Stimulated activated memory B cell treated with anti-CD40 and anti-IgM and Interleukin-4, amounts not matched to agents 10 μg/mL and 1 μg/mL and 100 μg/mL, for 72 hours (primary cell): ENCODE measurements around the gene NCOA1.
"Not testable (repeated sequence)": the region's sequence is repeated elsewhere in the genome, so short reads cannot be mapped to it uniquely, and the experiment has no call there.

Experiments
- ATAC-seq: fragments of 150-1000 bp; cut with Tn5 transposase; 2 replicates; pipeline ENCODE4 v1.10.0; 2021
- H3K27ac Mint-ChIP-seq: one replicate; pipeline ENCODE4 v1.8.0; 2022; ENCODE audit warnings: mild to moderate bottlenecking, mixed read lengths
- H3K27me3 Mint-ChIP-seq: one replicate; pipeline ENCODE4 v1.8.0; 2022; ENCODE audit warnings: mixed read lengths
- H3K36me3 Mint-ChIP-seq: one replicate; pipeline ENCODE4 v1.8.0; 2022; ENCODE audit warnings: mixed read lengths
- H3K4me1 Mint-ChIP-seq: one replicate; pipeline ENCODE4 v1.8.0; 2022; ENCODE audit warnings: mixed read lengths
- H3K4me3 Mint-ChIP-seq: one replicate; pipeline ENCODE4 v1.8.0; 2022; ENCODE audit warnings: mild to moderate bottlenecking, moderate library complexity, mixed read lengths
- H3K9me3 Mint-ChIP-seq: one replicate; pipeline ENCODE4 v1.8.0; 2022; ENCODE audit warnings: mixed read lengths

Gene NCOA1

DNA sequence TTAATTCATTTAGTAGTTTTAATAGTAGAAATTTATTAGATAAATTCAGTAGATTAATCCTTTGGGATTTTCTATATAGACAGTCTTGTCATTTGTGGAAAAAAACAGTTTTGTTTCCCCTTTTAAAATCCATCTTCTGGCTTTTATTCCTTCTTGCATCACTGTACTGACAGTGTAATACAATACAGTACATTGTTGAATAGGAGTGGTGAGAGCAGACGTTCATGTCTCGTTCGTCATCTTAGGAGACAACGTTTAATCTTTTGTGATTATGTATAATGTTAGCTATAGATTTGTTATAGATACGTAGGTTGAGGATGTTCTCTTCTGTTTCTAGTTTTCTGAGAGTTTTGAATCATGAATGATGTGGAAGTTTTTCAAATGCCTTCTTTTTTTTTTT is 61.8 kb downstream of the NCOA1 start:
- no peak for ATAC-seq
- peaks cover 73% of the 10 kb centered on the region for H3K36me3 Mint-ChIP-seq
- no peak overlapping the region for H3K27ac Mint-ChIP-seq
- no peak overlapping the region for H3K4me3 Mint-ChIP-seq
- no peaks in the 10 kb centered on the region for H3K27me3 Mint-ChIP-seq
- H3K4me1 Mint-ChIP-seq, result peaks cover 29% of the 10 kb centered on the region
- peaks cover 18% of the 10 kb centered on the region for H3K9me3 Mint-ChIP-seq

DNA sequence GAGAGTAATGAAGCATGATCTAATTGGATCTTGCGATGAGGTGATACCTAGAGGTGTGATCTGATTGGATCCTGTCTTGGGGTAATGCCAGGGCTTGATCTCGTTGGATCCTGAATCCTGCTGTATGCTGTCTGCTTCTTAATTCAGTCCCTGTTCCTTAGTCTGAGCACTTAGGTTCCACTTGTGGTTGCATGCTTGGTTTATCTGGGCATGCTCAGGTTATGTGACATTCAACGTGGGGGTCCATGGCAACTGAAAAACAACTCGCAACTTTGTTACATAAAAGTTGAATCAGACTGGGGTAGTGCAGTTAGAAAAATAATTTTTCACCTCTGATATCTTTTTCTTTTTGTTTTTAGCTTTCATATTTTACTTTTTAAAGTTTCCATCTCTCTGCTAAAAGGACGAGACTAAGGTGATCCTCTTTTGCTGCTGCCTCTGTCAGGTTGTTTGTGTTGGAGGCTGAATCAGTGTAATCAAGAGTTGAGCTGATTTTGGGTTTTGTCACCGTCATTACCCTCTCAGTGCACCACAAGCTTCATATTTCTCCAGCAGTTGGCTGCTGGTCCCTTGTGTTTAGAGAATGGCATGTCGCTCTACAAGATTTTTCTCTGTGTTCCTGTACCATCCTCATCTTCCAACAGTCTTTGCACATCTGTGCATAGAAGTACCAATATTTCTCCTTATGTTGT is 67.9 kb downstream of the NCOA1 start:
- Mint-ChIP-seq H3K27ac (no peak overlapping the region), H3K9me3 (peaks cover 18% of the 10 kb centered on the region), H3K27me3 (no peaks in the 10 kb centered on the region), H3K4me1 (peaks cover 46% of the 10 kb centered on the region), H3K4me3 (no peak overlapping the region), H3K36me3 (peaks cover 67% of the 10 kb centered on the region)
- no peak for ATAC-seq

DNA sequence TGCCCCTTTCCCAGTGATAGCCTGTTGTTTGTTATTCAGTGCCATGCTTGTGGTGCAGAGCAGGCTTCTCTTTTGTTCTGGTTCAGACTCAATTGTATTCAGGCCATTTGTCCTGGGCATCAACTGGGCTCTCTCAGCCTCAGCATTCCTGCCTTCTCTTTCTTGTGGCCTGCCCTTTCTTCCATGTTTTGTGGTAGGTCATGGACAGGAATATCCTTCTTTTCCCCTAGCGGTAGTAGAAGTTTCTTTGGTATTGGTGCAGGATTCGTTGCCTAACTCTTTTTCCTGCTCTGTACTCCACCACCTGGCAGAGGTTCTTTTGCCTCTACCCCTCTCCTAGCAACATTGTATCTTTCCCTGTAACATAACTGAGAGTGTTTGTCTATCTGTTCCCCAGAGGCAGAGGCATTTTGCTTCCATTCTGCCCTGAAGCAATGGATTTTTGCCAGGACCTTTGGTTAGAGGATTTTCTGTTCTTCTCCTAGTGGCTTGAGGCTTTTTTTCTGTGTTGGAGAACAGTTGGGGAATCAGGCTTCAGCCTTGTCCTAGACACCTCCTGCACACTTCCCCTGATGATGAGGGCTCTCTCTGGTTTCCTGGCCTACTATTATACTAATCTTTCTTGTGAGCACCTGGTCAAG is 68.5 kb downstream of the NCOA1 start:
- ATAC-seq, result no peak
- no peak overlapping the region for H3K27ac Mint-ChIP-seq
- peaks cover 15% of the 10 kb centered on the region for H3K9me3 Mint-ChIP-seq
- H3K4me3 Mint-ChIP-seq, result no peak overlapping the region
- H3K36me3 Mint-ChIP-seq, result peaks cover 67% of the 10 kb centered on the region
- peaks cover 41% of the 10 kb centered on the region for H3K4me1 Mint-ChIP-seq
- H3K27me3 Mint-ChIP-seq, result no peaks in the 10 kb centered on the region

DNA sequence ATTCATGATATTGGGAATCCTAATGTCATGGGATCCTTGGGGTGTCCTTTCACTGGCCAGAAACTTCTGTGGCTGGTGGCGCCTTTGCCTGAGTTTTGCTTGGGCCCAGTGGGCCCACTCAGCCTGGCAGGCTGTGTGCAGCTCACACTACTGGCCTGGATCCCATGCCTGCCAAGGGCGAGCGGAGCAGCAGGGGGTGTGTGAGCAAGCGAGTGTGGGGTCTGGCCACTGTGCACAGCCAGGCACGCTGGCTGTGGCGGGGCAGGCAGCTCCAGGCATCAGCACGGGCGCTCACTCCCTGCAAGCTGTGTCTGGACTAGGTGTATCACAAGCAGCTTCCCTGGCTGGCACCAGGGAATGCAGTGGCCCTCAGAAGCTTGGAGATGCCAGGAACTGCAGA is 74.5 kb downstream of the NCOA1 start:
- Mint-ChIP-seq H3K4me1 (peaks cover 19% of the 10 kb centered on the region), H3K36me3 (peaks cover 54% of the 10 kb centered on the region), H3K4me3 (no peak overlapping the region), H3K27ac (no peak overlapping the region), H3K27me3 (no peaks in the 10 kb centered on the region), H3K9me3 (peaks cover 4% of the 10 kb centered on the region)
- ATAC-seq, result no peak

DNA sequence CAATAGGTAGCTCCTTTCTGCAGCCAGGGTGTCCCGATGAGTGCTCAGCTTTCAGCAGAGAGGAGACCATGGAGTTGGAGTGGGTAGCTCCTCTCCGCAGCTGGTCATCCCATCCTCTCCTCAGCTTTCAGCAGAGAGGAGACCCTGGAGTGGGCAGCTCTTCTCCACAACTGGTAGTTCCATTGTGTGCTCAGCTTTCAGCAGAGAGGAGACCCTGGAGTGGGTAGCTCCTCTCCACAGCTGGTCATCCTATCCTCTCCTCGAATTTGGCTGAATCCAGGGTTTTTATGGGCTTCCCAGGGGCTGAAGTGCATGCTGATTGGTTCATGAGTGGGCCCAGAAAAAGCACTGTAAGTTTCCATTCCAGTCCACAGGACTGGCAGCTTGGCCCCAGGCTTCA is 75.2 kb downstream of the NCOA1 start:
- peaks cover 57% of the 10 kb centered on the region for H3K36me3 Mint-ChIP-seq
- no peak overlapping the region for H3K27ac Mint-ChIP-seq
- no peak for ATAC-seq
- no peak overlapping the region for H3K4me3 Mint-ChIP-seq
- H3K27me3 Mint-ChIP-seq, result no peaks in the 10 kb centered on the region
- H3K4me1 Mint-ChIP-seq, result peaks cover 17% of the 10 kb centered on the region
- H3K9me3 Mint-ChIP-seq, result peaks cover 4% of the 10 kb centered on the region

DNA sequence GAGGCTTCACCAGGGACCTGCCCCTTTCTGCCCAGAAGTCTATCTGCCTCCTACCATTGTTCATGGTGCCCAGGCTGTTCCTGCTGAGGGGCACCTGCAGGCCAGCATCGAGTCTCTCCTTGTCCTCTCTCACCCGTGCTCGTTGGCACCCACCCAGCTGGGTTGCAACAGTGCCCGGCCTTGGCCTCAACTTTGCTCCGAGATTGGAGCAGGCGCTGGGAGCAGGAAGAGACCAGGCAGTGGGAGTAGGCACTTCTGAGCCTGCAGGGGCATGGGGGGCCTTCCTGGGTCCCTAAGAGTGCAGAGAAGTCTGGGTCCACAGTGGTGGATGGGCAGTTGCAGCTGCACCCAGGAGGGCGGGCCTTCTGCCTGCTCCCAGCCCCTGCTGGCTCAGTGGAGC is 75.6 kb downstream of the NCOA1 start:
- no peak overlapping the region for H3K27ac Mint-ChIP-seq
- peaks cover 57% of the 10 kb centered on the region for H3K36me3 Mint-ChIP-seq
- H3K9me3 Mint-ChIP-seq, result peaks cover 4% of the 10 kb centered on the region
- H3K4me3 Mint-ChIP-seq, result no peak overlapping the region
- no peak for ATAC-seq
- peaks cover 18% of the 10 kb centered on the region for H3K4me1 Mint-ChIP-seq
- no peaks in the 10 kb centered on the region for H3K27me3 Mint-ChIP-seq

DNA sequence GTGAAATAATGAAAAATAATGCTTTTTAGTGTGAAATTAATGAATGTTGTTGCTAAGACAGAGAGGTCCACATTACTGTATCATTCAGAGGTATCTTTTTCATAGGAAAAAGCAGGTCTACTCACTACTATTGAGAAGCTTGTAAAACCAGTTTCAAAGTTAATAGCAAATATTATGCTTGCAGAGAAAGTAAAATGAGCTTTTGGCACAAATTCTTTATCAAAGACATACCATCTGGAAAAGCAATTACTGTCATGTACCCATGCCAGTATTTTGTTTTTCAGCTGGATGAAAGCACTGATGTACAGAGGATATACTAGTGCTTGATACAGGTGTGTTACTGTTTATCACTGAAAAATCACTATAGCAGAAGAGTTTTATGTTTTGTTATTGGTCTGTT is 77.5 kb downstream of the NCOA1 start:
- H3K27ac Mint-ChIP-seq, result peak overlapping the region; percentile 7

DNA sequence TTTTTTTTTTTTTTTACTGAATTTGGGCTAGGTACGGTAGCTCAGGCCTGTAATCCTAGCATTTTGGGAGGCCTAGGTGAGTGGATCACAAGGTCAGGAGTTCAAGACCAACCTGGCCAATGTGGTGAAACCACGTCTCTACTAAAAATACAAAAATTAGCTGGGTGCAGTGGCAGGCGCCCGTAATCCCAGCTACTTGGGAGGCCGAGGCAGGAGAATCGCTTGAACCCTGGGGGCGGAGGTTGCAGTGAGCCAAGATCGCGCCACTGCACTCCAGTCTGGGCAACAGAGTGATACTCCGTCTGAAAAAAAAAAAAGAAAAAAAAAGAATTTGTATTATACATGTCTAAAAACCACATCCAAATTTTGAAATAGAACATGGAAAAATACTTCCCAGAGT is 78.5 kb downstream of the NCOA1 start:
- peaks cover 23% of the 10 kb centered on the region for H3K4me1 Mint-ChIP-seq
- H3K27ac Mint-ChIP-seq, result not testable (repeated sequence)

More for the DNA sequence above, 77.5 kb downstream of the NCOA1 start:
- H3K4me3 Mint-ChIP-seq, result no peak overlapping the region
- H3K9me3 Mint-ChIP-seq, result peaks cover 4% of the 10 kb centered on the region
- no peaks in the 10 kb centered on the region for H3K27me3 Mint-ChIP-seq
- H3K36me3 Mint-ChIP-seq, result peaks cover 51% of the 10 kb centered on the region
- ATAC-seq, result no peak
- H3K4me1 Mint-ChIP-seq, result peaks cover 17% of the 10 kb centered on the region

DNA sequence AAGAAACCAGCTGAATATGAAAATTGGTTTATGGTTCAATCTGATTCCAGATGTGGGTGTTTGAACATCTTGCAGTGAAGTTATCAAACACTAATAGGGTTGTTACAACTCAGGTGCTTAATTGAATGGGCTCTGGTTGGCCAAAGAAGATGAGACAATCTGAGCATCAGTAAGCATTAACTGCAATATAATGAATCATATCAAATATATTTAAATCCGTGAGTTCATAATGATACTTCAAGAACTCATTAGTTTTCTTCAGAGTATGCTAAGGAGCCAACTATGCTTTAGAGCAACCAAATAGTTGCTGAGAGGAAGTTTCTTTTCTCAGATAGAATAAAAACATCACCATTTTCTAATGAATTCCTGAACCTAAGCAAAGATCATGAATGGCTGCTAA is 79.2 kb downstream of the NCOA1 start:
- peaks cover 30% of the 10 kb centered on the region for H3K4me1 Mint-ChIP-seq

More for the DNA sequence above, 78.5 kb downstream of the NCOA1 start:
- not testable (repeated sequence) for ATAC-seq, H3K4me3 Mint-ChIP-seq, H3K27me3 Mint-ChIP-seq, H3K9me3 Mint-ChIP-seq
- peaks cover 46% of the 10 kb centered on the region for H3K36me3 Mint-ChIP-seq

DNA sequence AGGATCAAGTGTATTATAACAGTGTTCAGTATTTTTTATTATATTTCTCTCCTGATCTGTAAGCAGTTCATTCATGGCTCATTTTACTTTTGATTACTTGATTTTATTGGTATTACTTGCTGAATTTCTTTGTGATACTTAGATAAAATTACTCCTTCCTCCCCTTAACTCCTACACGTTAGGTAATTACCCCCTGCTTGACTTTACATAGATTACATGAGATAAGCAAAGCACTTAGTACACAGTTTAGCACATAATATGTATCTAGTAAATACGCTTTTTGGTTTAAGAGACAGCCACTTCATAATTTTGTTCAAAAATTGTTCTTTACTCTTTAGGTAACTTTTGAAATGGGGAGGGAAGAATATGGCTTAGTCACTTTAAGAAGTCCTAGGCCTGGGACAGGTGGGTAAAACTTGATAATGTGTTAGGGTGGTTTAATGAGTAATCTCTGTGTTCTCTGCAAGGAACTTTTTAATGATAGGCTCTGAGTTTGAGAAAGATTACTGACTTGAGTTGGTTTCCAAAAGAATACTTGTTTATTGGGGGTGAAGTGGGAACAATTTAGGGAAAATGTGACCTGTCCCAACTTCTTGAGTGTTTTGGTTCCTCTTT is 80.9 kb downstream of the NCOA1 start:
- ATAC-seq, result no peak
- Mint-ChIP-seq H3K4me1 (peaks cover 46% of the 10 kb centered on the region), H3K27me3 (no peaks in the 10 kb centered on the region), H3K4me3 (no peak overlapping the region), H3K36me3 (peaks cover 29% of the 10 kb centered on the region), H3K27ac (no peak overlapping the region), H3K9me3 (peaks cover 4% of the 10 kb centered on the region)

More for the DNA sequence above, 79.2 kb downstream of the NCOA1 start:
- no peak overlapping the region for H3K4me3 Mint-ChIP-seq
- H3K27ac Mint-ChIP-seq, result no peak overlapping the region
- no peaks in the 10 kb centered on the region for H3K27me3 Mint-ChIP-seq
- peaks cover 46% of the 10 kb centered on the region for H3K36me3 Mint-ChIP-seq
- H3K9me3 Mint-ChIP-seq, result peaks cover 7% of the 10 kb centered on the region
- ATAC-seq, result no peak

DNA sequence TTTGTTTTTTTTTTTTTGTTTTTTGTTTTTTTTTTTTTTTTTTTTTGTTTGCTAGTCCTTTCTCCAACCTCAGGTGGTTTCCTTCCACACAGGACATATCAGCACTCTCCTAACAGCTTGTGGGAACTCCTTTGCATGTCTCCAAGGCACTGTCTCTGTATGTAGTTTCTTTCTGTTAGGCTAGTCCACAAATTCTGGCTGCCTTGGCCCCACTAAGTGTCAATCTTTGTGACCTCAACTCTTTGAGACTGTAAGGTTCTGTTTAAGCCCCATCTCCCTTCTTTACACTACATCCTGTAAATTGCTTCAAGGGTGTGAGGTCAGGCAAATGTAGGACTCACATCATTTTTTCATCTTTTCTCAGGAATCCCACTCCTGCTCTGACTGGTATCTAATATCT is 85.1 kb downstream of the NCOA1 start:
- Mint-ChIP-seq H3K4me1 (peaks cover 77% of the 10 kb centered on the region), H3K9me3 (peaks cover 4% of the 10 kb centered on the region), H3K4me3 (no peak overlapping the region), H3K36me3 (peaks cover 25% of the 10 kb centered on the region), H3K27me3 (no peaks in the 10 kb centered on the region), H3K27ac (peak overlapping the region; percentile 80)
- no peak for ATAC-seq

DNA sequence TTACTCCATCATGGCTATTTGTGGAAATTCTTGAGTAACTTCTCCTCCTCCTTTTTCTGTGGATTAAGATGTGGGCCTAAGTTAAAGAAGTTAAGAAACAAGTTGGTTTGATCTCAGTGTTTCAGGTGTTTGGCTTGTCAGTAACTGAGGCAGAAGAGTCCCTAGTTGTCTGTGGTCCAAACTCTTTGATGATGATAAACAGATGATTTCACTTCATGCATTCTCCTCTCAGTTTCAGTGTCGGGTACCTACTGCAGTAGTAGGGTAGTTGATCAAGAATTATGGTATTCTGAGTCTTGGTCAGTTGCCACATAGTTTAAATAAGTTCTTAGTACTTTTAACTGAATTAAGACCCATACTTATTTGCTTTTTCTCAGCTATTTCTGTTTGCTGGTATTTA is 85.6 kb downstream of the NCOA1 start:
- Mint-ChIP-seq H3K4me1 (peaks cover 81% of the 10 kb centered on the region), H3K27me3 (no peaks in the 10 kb centered on the region), H3K27ac (peak overlapping the region; percentile 80), H3K4me3 (no peak overlapping the region), H3K9me3 (peaks cover 4% of the 10 kb centered on the region), H3K36me3 (peaks cover 26% of the 10 kb centered on the region)
- ATAC-seq, result no peak

DNA sequence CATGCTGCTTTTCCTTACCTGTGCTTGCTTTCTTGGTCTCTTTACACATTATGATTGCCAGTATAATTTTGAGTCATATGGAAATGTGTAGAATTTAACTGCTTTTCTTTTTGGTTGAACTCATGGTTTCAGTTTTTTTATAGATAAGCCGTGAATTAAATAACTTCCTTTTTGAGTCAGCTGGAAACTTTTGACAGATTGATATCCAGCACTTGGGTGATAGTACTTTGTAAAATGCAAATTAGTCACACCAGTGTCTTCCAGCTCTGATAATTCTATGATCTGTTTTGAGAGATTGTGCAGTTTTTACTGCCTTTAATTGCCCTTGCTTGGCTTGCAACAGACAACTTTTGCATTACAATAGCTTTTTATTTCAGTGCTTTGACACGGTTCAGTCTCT is 86.4 kb downstream of the NCOA1 start:
- no peaks in the 10 kb centered on the region for H3K27me3 Mint-ChIP-seq
- ATAC-seq, result peak; percentile 86
- H3K36me3 Mint-ChIP-seq, result peaks cover 26% of the 10 kb centered on the region
- H3K27ac Mint-ChIP-seq, result peak overlapping the region; percentile 80
- H3K4me1 Mint-ChIP-seq, result peaks cover 82% of the 10 kb centered on the region
- H3K9me3 Mint-ChIP-seq, result peaks cover 4% of the 10 kb centered on the region
- H3K4me3 Mint-ChIP-seq, result peak overlapping the region; percentile 65

DNA sequence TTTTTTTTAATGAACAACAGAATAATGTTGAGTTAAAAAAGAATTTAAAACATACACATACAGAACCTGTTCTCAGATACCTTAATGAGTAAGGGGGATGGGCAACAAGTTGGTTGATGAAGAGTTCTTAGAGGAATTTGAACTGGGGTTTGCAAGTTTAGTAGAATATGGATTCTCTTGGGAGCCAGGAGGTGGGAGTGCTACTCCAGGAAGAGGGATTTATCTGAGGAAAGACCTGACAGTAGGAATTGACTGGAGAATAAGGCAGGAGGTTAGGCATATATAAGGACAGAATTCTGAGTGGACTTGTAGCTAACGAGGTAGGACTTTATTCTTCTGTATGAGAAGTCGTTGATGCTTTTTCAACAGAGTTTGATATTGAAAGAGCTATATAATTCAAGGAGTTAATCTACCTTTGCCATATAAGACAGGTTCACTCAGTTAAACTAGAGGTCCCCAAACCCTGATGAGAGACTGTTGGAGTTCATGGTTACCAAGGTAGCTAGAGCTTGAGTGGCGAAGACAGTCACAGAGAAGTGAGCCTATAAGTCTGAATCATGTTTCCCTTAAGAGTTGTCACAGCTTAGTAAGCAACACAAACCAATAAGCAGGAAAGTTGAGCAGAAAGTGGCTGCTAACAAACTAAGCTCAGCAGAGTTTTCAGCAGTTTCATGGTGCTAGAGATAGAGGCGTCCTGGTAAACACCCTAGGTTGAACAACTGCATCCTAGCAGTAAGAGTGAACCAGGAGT is 88.2 kb downstream of the NCOA1 start:
- Mint-ChIP-seq H3K9me3 (peaks cover 4% of the 10 kb centered on the region), H3K36me3 (peaks cover 39% of the 10 kb centered on the region), H3K4me1 (peaks cover 80% of the 10 kb centered on the region), H3K27ac (peak overlapping the region; percentile 78), H3K4me3 (no peak overlapping the region), H3K27me3 (no peaks in the 10 kb centered on the region)
- no peak for ATAC-seq

DNA sequence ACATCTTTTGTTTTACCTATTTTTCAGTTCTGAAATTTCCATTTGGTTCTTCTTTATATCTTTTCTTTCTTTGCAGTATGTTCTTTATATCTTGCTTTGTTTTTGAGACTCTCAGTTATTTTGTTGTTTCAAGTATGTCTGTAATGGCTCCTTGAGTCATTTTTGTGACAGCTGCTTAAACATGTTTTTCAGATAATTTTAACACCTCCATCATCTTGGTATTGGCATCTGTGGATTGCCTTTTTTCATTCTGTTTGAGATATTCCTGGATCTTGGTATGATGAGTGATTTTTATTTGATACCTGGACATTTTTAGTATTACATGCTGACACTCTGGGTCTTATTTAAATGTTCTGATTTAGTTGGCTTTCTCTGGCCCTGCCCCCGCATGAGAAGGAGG is 89.5 kb downstream of the NCOA1 start:
- ATAC-seq, result no peak
- Mint-ChIP-seq H3K4me1 (peaks cover 69% of the 10 kb centered on the region), H3K4me3 (no peak overlapping the region), H3K27ac (peak overlapping the region; percentile 78), H3K9me3 (no peaks in the 10 kb centered on the region), H3K27me3 (no peaks in the 10 kb centered on the region), H3K36me3 (peaks cover 31% of the 10 kb centered on the region)
